BJ (cell line): ENCODE measurements around the gene PPIA. TPM values are rescaled to one million over a fixed set of nuclear protein-coding genes. Genes with fewer than 3 reads are reported as not detected.
"Not testable (repeated sequence)": the region's sequence is repeated elsewhere in the genome, so short reads cannot be mapped to it uniquely, and the experiment has no call there.

Experiments used
- CTCF ChIA-PET: fragments of 350-600 bp; formaldehyde crosslinking; extraction: SDS; loops from one replicate; lab custom pipeline; 2021; ENCODE audit warnings: antibody characterized with exemption, inconsistent platforms; lab: Yijun Ruan, JAX
- POLR2A ChIA-PET: fragments of 300-600 bp; sonication (Branson Sonifier 250); formaldehyde crosslinking; extraction: SDS; loops from one replicate; lab custom pipeline; 2021; ENCODE audit warnings: antibody characterized with exemption; lab: Charles Lee
- DNase-seq: peaks from one replicate; pipeline ENCODE4 v3.0.0-alpha.2; 2011; ENCODE audit warnings: low read depth
- H3K27me3 ChIP-seq: 2 replicates; pipeline ENCODE4 v1.6.0; 2011; ENCODE audit warnings: low read length; ENCODE audit not compliant: control insufficient read depth, insufficient read depth
- H3K36me3 ChIP-seq: 2 replicates; pipeline ENCODE4 v1.5.1; 2011; ENCODE audit warnings: low read length; ENCODE audit not compliant: control insufficient read depth, insufficient read depth
- H3K4me3 ChIP-seq: 2 replicates; pipeline ENCODE4 v1.5.1; 2011; ENCODE audit warnings: low read depth, mild to moderate bottlenecking, control low read depth, low read length
- polyA plus RNA-seq: library from polyadenylated mRNA; depleted of rRNA; stranded (reverse); fragments of >200 nt; gene quantifications from 2 replicates; pipeline ENCODE4 v1.2.3, GENCODE V29; 2011
- TF ChIP-seq, protein P1 (sequence below): IDR thresholded peaks from 2 replicates; pipeline ENCODE4 v1.5.1; 2011; ENCODE audit warnings: low read depth, mild to moderate bottlenecking, control low read depth, inconsistent platforms, low read length, moderate library complexity; ENCODE audit not compliant: insufficient read depth

The PPIA gene
- polyA plus RNA-seq, 1 experiment = 3,555 TPM

GRCh38 chr7:44772440-44772839 is 24.0 kb upstream of the PPIA start:
- ChIA-PET POLR2A (no interaction called here), CTCF (interaction anchor here (0.8 to 1.3 kb wide), 3 partner anchors 17 to 186 kb away, joined by 3 to 4 read pairs (median 3); no protein-coding TSS in a partner anchor)
- Histone ChIP-seq H3K36me3 (0 out of 2 replicates have a peak, but pooled peaks cover 2% of the 10 kb centered on the region), H3K27me3 (peaks cover 5% of the 10 kb centered on the region), H3K4me3 (no peak overlapping the region)
- TF ChIP-seq, protein P1, sequence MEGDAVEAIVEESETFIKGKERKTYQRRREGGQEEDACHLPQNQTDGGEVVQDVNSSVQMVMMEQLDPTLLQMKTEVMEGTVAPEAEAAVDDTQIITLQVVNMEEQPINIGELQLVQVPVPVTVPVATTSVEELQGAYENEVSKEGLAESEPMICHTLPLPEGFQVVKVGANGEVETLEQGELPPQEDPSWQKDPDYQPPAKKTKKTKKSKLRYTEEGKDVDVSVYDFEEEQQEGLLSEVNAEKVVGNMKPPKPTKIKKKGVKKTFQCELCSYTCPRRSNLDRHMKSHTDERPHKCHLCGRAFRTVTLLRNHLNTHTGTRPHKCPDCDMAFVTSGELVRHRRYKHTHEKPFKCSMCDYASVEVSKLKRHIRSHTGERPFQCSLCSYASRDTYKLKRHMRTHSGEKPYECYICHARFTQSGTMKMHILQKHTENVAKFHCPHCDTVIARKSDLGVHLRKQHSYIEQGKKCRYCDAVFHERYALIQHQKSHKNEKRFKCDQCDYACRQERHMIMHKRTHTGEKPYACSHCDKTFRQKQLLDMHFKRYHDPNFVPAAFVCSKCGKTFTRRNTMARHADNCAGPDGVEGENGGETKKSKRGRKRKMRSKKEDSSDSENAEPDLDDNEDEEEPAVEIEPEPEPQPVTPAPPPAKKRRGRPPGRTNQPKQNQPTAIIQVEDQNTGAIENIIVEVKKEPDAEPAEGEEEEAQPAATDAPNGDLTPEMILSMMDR = no peak
- DNase-seq = no peak

DNA sequence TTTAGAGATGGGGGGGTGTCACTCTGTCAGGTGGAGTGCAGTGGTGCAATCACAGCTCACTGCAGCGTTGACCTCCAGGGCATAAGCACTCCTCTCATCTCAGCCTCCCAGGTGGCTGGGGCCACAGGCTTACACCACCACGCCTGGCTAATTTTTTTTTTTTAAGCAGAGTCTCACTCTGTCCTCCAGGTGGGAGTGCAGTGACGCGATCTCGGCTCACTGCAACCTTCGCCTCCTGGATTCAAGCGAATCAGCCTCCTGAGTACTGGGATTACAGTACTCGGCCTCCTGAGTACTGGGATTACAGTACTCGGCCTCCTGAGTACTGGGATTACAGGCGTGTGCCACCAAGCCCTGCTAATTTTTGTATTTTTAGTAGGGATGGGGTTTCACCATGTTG is 23.6 kb upstream of the PPIA start:
- H3K27me3 ChIP-seq = peaks cover 5% of the 10 kb centered on the region
- DNase-seq = no peak
- TF ChIP-seq, protein P1 = no peak
- CTCF ChIA-PET = interaction anchor here (1.2 to 1.3 kb wide), 2 partner anchors 19 to 186 kb away, joined by 3 read pairs; no protein-coding TSS in a partner anchor
- H3K4me3 ChIP-seq = no peak overlapping the region
- POLR2A ChIA-PET = no interaction called here
- no peaks in the 10 kb centered on the region for H3K36me3 ChIP-seq

DNA sequence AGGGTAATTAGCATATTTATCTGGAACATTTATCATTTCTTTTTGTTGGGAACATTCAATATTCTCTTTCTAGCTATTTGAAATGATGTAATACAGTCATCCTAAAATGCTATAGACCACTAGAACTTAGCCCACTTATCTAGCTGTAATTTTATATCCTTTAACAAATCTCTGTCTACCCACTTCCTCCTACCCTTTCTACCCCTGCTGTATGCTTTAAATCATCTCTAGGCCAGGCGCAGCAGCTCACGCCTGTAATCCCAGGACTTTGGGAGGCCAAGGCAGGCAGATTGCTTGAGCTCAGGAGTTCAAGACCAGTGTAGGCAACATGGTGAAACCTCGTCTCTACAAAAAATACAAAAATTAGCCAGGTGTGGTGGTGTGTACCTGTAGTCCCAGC is 22.0 kb upstream of the PPIA start:
- H3K27me3 ChIP-seq, H3K4me3 ChIP-seq, POLR2A ChIA-PET, H3K36me3 ChIP-seq, DNase-seq: not testable (repeated sequence)
- CTCF ChIA-PET = interaction anchor here (0.9 kb wide), 2 partner anchors 21 to 118 kb away, joined by 3 to 4 read pairs; no protein-coding TSS in a partner anchor

- no peak for DNase-seq
- TF ChIP-seq, protein P1 = no peak
These were observed 20.9 kb upstream of the PPIA start for GRCh38 chr7:44775383-44776107.

DNA sequence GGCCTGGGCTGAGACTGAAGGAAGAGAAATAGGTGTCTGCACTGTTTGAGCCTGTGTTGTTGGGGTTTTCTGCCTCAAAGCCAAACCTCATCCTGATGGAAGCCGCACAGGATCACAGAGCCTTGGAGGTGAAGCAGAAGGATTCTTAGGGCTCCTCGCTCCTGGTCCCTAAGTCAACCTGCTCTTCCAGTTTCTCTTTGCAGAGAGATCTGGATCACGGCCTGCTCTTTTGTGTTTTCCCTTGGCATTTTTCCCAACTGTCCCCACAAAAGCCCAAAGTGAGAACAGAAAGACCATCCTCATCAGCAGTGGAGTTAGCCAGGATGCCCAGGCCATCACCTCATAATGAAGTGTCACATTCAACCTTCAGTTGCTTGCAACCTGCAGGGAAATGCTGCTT is 20.3 kb upstream of the PPIA start:
- ChIA-PET POLR2A (no interaction called here), CTCF (no interaction called here)
- Histone ChIP-seq H3K4me3 (no peak overlapping the region), H3K27me3 (peaks cover 5% of the 10 kb centered on the region), H3K36me3 (no peaks in the 10 kb centered on the region)
- TF ChIP-seq, protein P1 = no peak
- no peak for DNase-seq

More at GRCh38 chr7:44775383-44776107, 20.9 kb upstream of the PPIA start:
- Histone ChIP-seq H3K36me3 (no peaks in the 10 kb centered on the region), H3K27me3 (peaks cover 5% of the 10 kb centered on the region), H3K4me3 (no peak overlapping the region)
- ChIA-PET POLR2A (no interaction called here), CTCF (interaction anchor here (0.9 kb wide), 1 partner anchor 22 kb away, joined by 4 read pairs; no protein-coding TSS in a partner anchor)
